CD1c-positive myeloid dendritic cell (primary cell): Measurements from ENCODE around the gene TGFBR3.

Experiments used
- DNase-seq: peaks from one replicate; pipeline ENCODE4 v3.0.0-alpha.2; 2016; ENCODE audit errors: extremely low spot score

Gene TGFBR3

GRCh38 chr1:91803123-91803522 lies 82.8 kb downstream of the TGFBR3 start:
- no peak for DNase-seq

GRCh38 chr1:91801496-91802115 lies 84.3 kb downstream of the TGFBR3 start:
- no peak for DNase-seq

- DNase-seq, result no peak
These were observed 86.1 kb downstream of the TGFBR3 start for GRCh38 chr1:91799863-91800262.

- no peak for DNase-seq
These were observed 86.8 kb downstream of the TGFBR3 start for GRCh38 chr1:91799159-91799558.

GRCh38 chr1:91798740-91799139 lies 87.2 kb downstream of the TGFBR3 start:
- no peak for DNase-seq

GRCh38 chr1:91798241-91798648 lies 87.7 kb downstream of the TGFBR3 start:
- no peak for DNase-seq

GRCh38 chr1:91797164-91797563 lies 88.8 kb downstream of the TGFBR3 start:
- no peak for DNase-seq

GRCh38 chr1:91796390-91796654 lies 89.6 kb downstream of the TGFBR3 start:
- no peak for DNase-seq

GRCh38 chr1:91795591-91796389 lies 90.2 kb downstream of the TGFBR3 start:
- no peak for DNase-seq

GRCh38 chr1:91793877-91794276 lies 92.1 kb downstream of the TGFBR3 start:
- no peak for DNase-seq

- no peak for DNase-seq
These were observed 92.8 kb downstream of the TGFBR3 start for GRCh38 chr1:91793189-91793588.

- no peak for DNase-seq
These were observed 93.4 kb downstream of the TGFBR3 start for GRCh38 chr1:91792489-91793071.

GRCh38 chr1:91791691-91792488 lies 94.1 kb downstream of the TGFBR3 start:
- DNase-seq, result no peak

- no peak for DNase-seq
These were observed 94.8 kb downstream of the TGFBR3 start for GRCh38 chr1:91791103-91791502.

- no peak for DNase-seq
These were observed 95.6 kb downstream of the TGFBR3 start for GRCh38 chr1:91790392-91790791.

- no peak for DNase-seq
These were observed 96.5 kb downstream of the TGFBR3 start for GRCh38 chr1:91789273-91789997.

- no peak for DNase-seq
These were observed 98.0 kb downstream of the TGFBR3 start for GRCh38 chr1:91787919-91788318.

GRCh38 chr1:91784616-91785015 lies 101.3 kb downstream of the TGFBR3 start:
- DNase-seq, result no peak

GRCh38 chr1:91784191-91784590 lies 101.8 kb downstream of the TGFBR3 start:
- DNase-seq, result no peak

GRCh38 chr1:91783423-91784170 lies 102.4 kb downstream of the TGFBR3 start:
- no peak for DNase-seq
